ENCODE data around the gene ARHGAP33.
"Not testable (repeated sequence)": the region's sequence is repeated elsewhere in the genome, so short reads cannot be mapped to it uniquely, and the experiment has no call there.

Gene ARHGAP33

GRCh38 chr19:35780717-35781116 is 5.4 kb downstream of the ARHGAP33 start:
- DNase-seq: no peak

- DNase-seq: no peak
Observed at GRCh38 chr19:35781650-35782049, 6.3 kb downstream of the ARHGAP33 start.

DNA sequence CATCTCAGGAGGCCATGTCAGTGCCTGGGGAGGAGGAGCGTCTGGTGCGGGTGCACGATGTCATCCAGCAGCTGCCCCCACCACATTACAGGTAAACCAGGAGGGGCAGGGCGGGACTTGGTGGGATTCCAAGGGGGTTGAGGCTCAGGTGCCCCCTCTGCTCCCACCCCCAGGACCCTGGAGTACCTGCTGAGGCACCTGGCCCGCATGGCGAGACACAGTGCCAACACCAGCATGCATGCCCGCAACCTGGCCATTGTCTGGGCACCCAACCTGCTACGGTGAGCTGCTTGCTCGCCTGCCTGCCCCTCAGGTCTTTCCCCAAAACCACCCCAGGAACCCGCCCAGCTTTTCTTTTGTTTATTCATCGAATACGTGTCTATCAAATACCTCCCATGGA is 7.2 kb downstream of the ARHGAP33 start:
- no peak for DNase-seq

- no peak for DNase-seq
Observed at GRCh38 chr19:35783469-35784434, 8.4 kb downstream of the ARHGAP33 start.

DNA sequence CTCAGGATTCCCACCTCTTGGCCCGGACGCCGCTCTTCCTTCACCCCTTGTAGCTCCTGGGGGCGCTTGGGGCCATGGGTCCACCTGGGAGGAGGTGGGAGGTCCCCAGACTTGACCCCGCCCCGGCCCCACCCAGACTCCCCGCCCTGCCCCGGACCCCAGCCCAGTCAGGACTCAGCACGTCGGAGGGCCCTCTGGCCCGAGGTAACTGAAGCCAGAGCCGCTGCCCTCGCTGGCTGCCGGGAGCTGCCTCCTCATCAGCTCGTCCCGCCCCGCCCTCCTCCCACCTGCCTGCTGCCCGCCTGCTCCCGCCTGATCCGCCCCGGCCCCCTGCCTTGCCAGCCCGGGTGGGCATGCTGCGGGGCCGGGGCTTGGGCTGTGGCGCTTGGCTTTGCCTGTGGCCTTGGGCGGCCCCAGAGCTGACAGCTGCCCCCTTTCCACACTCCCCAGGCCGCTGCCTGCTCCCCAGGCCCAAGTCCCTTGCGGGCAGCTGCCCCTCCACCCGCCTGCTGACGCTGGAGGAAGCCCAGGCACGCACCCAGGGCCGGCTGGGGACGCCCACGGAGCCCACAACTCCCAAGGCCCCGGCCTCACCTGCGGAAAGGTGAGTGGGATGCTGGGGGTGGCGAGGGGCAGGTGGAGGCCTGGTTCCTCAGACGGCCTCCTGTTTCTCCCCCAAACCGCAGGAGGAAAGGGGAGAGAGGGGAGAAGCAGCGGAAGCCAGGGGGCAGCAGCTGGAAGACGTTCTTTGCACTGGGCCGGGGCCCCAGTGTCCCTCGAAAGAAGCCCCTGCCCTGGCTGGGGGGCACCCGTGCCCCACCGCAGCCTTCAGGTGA is 9.4 kb downstream of the ARHGAP33 start:
- DNase-seq: no peak

GRCh38 chr19:35785339-35785627 is 9.9 kb downstream of the ARHGAP33 start:
- no peak for DNase-seq

- DNase-seq: no peak
Observed at GRCh38 chr19:35786299-35787160, 11.2 kb downstream of the ARHGAP33 start.

DNA sequence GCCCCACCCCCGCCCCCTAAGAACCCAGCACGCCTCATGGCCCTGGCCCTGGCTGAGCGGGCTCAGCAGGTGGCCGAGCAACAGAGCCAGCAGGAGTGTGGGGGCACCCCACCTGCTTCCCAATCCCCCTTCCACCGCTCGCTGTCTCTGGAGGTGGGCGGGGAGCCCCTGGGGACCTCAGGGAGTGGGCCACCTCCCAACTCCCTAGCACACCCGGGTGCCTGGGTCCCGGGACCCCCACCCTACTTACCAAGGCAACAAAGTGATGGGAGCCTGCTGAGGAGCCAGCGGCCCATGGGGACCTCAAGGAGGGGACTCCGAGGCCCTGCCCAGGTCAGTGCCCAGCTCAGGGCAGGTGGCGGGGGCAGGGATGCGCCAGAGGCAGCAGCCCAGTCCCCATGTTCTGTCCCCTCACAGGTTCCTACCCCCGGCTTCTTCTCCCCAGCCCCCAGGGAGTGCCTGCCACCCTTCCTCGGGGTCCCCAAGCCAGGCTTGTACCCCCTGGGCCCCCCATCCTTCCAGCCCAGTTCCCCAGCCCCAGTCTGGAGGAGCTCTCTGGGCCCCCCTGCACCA is 11.9 kb downstream of the ARHGAP33 start:
- DNase-seq: no peak

DNA sequence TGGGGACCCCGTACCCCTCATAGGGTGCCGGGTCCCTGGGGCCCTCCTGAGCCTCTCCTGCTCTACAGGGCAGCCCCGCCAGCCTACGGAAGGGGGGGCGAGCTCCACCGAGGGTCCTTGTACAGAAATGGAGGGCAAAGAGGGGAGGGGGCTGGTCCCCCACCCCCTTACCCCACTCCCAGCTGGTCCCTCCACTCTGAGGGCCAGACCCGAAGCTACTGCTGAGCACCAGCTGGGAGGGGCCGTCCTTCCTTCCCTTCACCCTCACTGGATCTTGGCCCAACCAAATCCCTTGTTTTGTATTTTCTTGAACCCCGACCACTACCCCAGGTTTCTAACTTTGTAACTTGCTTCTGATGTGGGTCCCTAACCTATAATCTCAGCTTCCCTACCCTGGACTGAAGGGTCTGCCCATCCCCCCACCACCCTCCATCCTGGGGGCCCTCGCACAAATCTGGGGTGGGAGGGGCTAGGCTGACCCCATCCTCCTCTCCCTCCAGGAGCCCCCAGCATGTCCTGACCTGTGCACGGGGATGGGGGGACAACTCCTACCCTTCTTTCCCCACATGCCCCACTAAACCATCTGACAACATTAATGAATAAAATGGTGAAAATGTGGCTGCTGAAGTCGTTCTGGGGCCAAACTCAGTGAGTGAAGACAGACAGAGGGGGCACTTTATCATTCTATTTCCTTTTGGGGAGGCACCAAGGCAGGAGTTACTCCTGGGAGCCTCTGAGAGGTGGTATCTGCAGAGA is 13.0 kb downstream of the ARHGAP33 start:
- no peak for DNase-seq

GRCh38 chr19:35789195-35789977 is 14.0 kb downstream of the ARHGAP33 start:
- DNase-seq: no peak

- DNase-seq: no peak
Observed at GRCh38 chr19:35789978-35790944, 14.9 kb downstream of the ARHGAP33 start.

DNA sequence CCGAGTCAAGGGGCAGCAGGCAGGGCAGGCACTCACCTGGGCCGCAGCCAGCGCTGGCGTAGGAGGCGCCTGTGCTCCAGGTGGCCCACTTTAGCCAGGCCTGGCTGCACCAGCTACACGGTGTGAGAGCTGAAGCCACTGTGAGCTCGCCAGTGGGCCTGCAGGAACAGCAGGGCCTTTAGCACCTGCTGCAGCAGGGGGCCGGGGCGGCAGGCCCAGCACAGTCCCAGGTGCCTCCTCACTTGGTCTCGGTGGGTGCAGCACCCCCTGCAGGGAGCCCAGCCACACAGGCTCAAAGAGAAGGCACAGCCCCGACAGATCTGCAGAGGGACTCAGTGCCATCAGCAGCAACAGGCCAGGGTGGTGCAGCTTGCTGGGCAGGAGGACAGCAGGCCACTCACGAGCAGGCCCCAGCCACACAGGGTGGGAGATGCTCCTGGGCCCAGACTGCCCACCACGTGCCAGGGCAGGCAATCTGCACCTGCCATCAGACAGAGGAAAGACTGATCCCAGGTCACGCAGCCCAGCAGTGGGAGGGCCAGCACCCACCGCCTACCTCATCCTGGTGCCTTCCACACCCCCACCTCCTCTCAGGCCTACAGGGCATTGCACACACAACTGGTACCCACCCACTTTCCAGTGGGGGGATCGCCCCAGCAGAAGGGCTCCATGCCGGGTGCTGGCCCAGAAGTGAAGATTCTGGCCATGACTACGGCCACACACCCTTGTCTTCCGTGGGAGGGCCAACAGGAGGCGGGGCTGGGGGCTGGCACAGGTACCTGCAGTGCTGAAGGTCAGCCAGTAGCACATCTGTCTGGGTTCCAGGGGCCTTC is 15.8 kb downstream of the ARHGAP33 start:
- DNase-seq: peak; percentile 34

- no peak for DNase-seq
Observed at GRCh38 chr19:35791814-35792279, 16.5 kb downstream of the ARHGAP33 start.

GRCh38 chr19:35792312-35792711 is 16.9 kb downstream of the ARHGAP33 start:
- DNase-seq: no peak

DNA sequence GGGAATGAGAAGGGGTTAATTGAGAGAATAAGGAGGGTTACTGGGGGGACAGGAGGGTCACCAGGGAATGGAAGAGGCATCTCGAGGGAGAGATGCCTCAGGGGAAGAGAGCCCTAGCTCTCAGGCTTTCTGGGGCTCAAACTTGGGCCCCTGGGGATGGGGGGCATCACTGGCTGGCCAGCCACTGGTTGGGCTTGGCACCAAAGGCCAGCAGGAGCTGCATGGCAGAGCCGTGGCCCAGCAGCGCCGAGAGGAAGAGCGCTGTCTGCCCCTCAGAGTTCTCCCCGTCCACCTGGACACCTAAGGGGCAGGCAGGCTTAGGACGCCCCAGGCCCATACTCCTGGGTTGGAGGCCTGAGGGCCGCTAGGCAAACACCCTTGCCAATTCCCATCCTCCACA is 17.5 kb downstream of the ARHGAP33 start:
- no peak for DNase-seq

GRCh38 chr19:35793381-35794165 is 18.2 kb downstream of the ARHGAP33 start:
- DNase-seq: no peak

DNA sequence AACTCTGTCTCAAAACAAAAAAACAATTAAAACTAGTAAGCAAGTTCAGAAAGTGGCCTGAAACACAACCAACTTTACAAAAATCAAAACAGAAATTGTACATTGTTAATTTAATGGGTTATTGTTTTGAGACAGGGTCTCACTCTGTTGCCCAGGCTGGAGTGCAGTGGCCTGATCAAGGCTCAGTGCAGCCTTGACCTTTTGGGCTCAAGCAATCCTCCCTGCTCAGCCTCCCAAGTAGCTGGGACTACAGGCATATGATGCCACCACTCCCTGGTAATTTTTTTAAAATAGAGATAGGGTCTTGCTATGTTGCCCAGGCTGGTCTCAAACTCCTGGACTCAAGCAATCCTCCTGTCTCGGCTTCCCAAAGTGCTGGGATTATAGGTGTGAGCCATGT is 20.2 kb downstream of the ARHGAP33 start:
- not testable (repeated sequence) for DNase-seq
